ENCODE data around the gene RHBG.

Gene RHBG

DNA sequence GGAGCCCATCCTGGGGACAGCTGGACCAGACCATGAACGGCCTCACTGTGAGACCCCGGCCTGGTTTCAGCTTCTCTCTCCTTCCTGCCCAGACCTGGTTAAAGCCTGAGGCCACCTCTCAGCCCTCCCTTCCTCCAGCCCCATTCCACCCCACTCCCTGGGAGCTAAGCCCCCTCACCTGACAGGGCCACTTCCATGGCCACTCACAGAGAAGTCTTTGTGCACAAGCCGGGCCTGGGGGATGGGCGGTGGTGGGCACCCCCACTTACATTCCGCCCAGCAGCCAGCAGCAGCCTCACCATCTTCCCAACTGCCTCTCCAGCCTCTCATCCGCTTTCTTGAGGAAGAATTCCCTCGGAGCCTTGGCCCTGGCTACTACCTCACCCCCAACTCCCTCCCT, 40.4 kb downstream of the RHBG start:
- DNase-seq = no peak

DNA sequence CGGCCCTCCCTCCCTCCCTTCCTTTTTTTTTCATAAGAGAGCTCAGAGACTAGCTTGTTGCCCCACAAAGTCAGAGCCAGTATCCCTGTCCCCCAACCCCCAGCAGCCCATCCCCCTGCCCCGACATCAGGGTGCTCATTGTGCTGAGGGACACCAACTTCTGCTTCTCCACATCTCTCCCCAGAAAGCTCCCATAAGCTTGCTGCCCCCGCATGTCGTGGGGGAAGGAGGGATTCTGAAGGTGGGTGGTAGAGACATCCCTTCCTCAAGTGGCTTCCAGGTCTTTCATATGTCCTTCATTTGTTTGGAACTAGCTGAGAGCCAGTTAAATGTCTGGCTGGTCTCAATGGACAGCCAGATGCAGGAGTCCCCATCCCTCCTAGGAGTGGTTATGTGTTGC, 41.2 kb downstream of the RHBG start:
- DNase-seq = no peak

DNA sequence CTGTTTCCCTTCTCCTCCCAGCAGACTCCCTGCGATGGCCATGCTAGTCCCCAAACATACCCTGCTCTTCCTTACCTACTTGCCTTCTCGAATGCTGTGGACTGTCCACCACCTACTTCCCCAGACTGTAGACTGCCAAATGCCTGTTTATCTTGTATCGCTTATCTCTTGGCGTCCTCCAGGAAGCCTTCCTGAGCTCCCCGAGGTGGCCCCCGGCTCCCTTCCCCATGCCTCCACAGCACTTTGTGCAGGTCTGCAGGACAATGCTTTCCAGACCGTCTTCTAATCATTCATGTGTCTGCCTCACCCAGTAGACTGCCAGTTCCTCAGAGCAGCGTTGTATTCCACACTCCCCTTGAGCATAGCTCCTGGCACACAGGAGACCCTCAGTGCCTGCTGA, 41.7 kb downstream of the RHBG start:
- DNase-seq = no peak

DNA sequence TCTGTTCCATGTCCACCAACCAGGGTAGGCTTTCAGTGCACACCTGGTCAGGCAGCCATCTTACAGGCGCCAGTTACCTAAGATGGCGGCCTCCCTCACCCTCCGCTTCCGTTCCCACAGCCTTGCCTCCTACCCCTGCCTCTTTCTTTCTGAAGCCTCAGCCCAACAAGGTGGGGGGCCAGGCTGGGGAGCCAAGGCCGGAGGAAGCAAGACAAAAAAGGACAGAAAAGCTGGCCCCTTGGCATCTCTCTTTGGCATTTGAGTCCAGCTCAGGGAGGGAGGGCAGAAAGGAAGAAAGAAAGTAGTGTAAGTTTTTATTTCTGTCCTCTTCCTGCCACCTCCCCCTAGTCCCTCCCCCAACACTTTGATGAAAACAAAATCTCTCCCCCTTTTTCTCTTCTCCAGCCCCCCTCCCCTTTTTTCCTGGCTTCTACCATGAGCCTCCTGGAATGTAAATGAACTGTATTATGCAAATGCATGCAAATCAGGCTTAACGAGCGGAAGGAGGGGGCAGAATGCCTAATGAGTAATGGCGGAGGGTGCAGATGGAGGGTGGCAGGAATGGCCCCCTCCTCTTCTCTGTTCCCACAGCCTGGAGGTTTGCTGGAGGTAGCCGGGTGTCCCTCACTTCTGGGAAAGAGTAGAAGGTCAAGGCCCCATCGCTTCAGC, 43.8 kb downstream of the RHBG start:
- DNase-seq = no peak

DNA sequence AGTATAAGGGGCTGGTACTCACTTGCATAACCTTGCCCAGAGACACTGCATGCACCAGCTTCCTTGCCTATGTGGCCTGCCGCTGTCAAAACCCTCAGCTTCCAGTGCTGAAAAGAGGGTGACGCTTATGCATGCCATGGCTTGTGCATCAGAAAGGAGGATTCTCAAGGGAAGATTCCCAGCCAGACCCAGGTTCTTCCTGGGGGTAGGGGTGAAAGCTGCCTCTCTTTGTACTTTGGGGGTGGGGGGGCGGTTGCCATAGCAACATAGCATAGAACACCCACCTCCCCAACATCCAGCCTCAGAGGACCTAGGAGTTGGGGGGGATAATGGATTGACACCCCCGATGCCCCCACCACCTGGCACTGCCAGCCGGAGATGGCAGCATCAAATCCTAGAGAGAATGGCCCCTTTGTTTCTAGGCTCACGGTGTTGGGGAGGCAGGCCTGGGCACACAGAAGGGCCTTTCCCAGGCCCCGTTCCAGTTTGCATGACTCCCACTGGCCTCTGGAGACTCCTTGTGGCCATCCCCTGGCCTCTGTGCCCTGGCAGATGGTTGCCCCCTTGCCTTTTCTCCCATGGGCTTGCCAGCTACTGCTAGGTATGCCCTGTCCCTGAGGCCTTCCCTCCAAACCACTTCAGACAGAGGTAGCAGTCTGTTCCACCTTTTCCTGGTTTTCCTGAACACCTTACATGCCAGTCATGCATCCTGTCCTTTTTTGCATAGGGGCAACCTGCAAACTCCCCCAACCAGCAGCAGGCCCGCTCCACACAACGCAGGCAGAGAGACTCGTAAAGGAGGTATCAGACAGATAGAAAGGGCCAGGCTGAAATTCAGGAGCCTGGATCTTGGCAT, 44.6 kb downstream of the RHBG start:
- DNase-seq = no peak

DNA sequence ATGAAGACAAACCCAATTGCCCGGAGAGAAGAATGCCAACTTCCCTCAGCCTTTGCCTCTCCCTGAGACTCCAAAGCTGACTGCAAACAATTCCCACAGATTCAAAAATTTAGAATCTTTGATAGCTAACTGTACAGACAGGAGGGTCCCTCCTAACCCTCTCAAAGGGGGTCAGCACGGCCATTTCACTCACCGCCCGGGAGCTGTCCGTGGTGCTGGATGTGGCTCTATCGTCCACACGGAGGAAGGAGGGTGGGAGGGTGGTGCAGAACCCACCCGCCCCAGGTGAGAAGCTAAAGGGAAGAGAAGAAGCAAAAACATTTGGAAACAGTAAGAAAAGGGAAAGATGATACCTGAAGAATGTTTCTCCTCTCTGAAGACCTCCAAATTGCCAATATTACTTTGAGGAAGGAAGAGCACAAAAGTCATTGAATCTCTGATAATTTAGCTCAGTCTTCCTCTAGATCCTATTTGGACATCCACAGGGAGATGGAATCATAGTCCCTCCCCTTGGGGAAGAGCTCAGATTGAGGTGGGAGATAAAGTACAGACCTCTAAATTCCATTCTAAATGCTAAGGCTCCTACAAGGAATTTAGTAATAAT, 45.6 kb downstream of the RHBG start:
- DNase-seq = no peak

DNA sequence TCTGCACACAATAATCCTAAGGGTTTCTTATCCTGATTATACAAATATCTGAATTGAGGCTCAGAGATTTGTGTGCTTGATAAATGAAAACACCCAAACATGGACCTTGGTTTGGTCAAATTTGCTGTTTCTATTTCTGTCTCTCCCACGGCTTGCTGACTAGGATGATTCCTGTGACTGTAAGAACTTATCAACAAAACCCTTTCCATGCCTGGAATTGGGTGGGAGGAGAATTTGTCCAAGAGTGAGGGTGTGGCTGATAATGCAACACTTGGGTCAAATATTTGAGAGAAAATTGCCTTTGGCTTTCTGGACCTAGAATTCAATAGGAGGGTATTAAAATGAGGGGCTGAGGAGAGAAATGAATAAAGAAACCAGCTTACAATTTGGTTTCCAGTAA, 48.0 kb downstream of the RHBG start:
- no peak for DNase-seq

DNA sequence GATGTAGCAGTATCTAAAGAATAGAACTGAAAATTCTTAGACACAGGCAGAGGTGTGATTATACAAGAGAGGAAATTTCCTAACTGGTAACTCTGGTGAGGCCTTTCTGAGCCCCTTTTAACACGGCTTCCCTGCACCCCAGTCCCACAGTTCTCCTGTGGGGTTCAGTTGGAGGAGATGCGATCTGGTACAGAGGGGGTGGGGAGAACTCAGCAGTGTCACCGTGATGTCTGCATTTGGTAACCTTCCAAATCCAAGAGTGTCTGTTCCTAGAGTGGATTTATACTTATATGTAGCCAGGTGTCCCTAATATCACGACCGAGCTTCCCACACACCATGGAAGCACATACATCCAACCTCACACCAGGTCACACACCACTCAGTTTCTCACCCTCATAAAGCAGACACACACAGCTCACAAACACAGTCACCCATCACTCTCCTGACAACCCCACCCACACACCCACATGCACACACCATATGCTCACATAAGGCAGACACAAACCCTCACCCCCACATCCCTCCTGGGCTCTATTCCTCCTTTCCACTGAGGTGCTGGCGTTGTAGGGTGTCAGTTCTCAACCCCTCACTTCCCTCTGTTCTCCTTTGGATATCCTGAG, 48.5 kb downstream of the RHBG start:
- DNase-seq = no peak

DNA sequence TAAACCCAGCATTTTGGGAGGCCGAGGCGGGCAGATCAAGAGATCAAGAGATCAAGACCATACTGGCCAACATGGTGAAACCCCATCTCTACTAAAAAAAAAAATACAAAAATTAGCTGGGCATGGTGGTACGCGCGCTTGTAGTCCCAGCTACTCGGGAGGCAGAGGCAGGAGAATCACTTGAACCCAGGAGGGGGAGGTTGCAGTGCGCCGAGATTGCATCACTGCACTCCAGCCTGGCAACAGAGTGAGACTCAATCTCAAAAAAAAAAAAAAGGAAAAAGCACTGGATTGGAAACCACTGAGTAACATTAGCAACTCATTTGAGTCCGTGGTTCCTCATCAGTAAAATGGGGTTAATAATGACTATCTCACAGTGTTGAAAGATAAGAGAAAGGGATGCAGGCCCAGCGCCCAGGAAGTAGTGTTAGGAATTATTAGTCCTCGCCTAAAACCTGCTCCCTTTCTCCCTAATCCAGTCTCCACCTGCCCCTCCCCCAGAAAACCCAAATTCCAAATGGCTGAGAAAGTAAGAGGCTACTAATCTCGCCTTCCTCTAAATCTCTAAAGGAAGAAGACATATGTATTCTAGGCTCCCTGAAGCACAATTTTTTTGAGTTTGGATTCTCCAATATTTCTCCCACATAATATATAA, 49.5 kb downstream of the RHBG start:
- DNase-seq = no peak

DNA sequence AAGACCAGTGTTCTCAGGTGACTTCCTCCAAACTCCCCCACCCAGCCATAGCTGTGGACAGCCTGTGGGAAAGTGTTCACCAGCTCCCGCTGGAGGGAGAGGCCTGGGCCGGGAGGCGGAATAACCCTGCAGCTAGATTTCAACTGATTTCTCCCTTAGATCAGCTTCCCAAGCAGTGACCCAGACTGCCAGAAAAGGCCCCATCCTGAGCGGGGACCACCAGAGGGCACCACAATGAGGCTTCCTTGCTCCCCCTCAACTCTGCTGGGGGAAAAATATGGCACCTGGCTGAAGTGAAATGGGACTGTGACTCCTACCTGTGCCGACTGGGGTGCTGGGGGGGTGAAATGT, 50.8 kb downstream of the RHBG start:
- DNase-seq = peak; percentile 48

DNA sequence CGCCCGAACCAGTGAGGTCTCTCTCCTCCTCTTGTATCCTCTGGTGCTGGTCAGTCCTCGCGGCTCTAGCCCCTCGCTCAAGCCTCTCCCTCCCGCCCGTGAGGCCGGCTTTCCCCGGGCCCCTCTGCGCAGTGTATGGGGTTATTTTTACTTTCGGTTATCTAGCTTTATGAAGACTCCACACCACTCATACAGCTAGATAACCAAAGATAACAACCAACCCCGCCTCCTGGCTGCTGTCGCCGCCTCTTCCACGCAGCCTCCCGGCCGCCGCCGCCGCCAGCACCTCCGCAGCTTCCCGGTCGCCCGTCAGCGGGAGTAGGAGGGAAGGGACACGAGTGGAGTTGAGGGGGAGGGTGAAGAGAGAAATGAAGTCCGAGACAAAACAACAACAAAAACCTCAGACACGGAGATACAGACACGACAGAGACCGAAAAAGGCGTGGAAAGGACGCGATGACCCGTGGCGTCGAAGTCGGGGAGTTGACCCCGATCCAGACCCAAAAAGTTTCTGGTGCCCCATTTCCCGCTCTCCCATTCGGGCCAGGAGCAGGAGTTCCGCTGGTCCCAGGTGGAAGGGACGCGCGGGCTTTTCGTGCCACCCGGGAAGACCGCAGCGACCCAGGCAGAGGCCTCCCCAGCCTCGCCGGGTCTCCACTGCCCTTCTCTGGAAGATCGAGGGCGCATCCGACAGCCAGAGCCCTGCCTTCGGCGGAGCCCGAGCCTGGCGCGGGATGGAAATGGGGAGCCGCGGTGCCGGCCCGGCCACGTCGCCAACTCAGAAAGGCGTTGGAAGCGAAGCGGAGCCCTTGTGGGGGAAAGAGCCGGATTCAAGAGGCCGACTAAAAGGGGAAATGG, 51.4 kb downstream of the RHBG start:
- DNase-seq = peak; percentile 22

DNA sequence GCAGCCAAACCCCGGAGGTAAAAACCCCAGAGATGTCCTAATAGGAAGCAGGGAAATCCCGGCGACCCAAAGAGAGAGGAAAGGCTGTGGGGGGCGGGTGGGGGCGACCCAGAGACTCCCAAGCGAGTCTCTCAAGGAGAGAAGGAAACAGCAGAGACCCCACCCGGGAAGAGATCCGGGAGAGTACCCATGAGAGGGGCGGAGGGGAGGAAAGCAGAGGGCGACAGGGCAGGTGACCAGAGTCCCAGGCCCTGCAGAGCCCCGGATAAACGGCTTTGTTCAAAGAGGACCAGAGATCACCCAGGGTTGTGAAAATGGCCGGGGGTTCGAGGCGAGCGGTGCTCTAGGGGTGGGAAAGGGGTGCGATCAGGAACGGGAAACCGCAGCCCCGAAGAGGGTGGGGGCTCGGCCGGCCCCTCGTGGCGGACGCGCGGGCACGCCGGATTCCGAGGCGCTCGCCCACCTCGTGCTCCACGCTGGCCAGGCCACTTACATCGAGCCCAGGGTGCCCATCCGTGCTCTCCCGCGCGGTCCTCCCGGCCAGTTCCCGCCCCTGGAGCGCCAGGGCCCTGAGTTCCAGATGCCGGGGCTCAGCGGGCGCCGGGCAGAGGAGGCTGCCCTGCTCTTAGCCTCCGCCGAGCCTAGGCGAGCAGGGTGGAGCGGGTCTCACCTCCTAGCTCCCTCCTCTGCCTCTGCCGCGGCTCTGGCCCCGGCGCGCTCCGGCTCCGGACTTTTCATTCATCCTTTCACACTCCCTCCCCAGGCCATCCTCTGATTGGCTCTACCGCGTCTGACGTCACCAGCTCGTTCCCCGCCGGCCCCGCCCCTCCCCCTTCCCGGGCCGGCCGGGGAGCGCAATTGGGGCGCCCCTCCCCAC, 52.3 kb downstream of the RHBG start:
- DNase-seq = peak; percentile 55

DNA sequence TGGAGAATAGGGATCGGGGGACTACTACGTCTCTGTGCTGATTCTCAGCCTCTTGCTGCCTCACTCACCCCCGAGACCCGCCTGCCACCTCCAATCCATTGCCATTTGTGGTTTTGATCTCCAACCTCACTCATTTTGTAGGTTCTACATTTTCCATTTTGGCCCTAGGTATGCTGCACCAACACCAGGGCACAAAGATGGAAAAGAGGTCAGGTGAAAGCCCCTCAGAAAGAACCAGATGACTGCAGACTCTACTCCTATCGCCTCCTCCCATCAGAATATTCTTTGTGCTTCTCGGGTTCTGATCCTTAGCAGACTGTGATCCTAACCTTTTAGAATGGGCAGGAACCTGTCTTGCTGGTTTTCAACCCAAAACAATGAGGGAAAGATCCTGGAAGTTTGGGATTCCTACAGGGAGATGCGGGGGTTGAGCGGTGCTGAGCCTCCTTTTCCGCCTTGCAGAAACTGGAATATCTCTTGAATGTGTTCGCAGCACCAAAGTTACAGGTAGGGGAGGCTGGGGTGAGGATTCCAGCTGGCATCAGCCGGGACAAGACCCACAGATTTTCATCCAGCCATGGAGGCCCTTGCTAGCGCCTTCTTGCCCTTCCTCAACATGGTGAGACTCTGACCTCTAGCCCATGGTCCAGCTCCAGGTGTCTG, 53.1 kb downstream of the RHBG start:
- no peak for DNase-seq

DNA sequence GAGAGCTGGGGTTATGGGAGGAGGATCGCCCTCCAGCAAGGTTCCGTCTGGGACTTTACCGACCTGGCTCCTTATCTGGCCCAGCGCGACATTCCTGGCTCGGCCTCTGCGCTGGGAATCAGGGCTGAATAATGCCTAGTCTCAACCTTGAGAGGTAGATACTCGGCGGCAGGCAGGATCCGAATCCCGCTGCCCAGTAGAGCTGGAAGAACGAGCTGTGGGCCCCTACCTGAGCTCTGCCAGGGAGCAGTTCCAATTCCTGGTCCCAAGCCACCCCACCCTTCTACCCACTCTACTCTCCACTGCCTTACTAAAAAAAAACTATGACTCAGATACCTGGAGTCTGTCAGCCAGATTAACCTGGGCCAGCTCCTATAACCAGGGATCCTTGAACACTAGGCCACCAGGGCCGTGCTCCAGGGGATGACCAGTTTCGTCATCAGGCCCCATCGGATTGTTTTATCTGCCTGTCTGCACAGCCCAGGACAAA, 53.6 kb downstream of the RHBG start:
- DNase-seq = no peak

DNA sequence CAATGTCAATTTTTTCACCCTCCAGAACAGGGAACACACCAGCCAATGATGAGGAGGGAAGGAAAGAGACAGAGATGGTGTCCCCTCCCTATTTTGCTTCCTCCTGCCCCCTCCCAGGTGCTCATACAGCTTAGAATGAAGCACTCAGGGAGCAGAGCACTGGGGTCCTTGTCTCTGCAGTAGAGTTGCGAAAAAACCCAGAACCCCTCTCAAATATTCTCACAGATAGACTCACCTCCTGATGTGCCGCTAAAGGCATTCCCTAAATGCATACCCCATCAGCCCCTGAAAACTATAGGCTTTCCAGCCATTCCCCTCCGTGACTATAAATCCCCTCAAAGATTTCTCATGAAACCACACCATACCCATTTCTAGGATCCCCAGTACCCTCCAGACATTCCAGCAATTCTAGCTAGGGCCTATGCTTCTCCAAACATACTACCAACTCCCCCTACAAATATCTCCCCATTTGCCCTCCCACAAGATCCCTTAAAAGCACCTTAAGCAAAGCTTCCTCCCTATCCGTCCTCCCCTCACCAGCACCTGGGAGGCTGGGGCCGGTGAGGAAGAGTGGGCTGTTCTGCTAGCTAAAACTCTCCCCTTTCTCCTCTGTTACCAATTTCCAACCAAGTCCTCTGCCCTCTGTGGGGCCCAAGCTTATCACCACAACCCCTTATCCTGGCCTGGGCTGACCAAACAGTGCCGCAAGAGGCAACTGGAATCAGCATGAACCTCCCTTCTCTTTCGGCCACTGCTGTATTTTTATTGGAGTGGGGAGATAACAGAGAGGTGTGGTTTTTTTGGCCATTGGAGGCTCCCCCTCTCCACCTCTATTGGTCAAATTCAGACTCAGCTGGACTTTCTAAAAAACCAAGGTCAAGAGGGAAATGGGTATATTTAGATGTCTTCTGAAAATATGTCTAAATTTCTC, 54.7 kb downstream of the RHBG start:
- no peak for DNase-seq

DNA sequence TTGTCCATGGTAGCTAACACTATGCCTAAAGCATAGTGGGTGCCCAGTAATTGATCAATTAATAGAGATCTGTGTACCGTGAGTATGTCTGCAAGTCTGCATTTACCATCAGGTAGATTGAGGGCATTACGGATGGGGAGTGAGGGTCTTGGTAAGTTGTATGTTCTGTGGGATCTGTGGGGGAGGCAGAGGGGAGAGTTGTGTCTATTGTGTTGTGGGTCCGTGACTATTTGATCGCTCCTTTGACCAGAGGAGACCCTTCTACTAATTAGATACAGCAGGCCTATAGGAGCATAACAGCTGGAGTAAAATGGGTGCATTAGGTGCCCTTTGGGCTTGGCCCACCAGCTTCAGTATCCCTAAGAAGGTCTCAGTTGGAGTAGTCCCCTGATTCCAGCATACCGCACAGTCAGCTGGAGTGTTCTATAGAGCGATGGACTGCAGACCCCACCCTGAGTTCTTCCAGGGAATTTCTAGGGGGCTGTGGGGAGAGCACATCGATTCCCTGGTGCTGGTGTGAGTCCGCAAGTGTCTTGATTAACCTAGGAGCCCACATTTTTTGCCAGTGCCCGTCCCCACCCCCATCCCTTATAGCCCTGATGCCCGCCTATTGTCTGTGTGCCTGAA, 55.9 kb downstream of the RHBG start:
- DNase-seq = no peak

DNA sequence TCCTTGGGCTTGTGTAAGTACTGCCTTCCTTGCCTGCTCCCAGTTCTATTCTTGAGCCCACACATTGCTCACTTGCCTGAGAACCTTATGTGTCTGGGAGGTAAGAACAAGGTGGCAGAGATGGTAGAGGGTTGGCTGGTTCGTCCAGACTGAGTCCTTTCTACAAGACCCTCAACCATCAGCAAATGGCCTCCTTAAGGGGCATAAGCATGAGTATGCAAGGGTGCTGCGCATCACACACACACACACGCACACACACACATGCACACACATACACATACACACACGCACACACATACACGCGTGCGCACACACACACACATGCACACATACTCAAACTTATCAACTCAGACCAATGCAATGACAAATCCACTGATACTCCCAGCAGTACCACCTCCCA, 56.9 kb downstream of the RHBG start:
- DNase-seq = no peak

DNA sequence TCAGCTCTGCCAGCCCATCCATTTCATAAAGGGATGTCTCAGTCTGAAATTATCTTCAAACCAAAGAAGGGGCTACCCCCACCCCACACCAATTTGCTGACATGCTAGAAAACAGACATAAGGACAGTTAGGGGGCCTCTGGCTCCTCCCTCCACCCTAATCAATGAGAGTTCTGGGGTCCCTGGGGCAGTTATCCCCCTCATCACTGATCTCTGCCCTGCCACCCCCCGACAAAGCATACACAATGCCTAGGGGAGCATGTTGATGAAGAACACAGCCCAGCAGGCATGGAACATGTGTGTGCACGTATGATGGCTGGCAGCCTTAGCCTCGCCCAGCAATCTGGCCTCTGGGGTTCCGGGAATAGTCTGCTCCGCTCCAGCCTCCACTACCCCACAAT, 58.9 kb downstream of the RHBG start:
- no peak for DNase-seq

DNA sequence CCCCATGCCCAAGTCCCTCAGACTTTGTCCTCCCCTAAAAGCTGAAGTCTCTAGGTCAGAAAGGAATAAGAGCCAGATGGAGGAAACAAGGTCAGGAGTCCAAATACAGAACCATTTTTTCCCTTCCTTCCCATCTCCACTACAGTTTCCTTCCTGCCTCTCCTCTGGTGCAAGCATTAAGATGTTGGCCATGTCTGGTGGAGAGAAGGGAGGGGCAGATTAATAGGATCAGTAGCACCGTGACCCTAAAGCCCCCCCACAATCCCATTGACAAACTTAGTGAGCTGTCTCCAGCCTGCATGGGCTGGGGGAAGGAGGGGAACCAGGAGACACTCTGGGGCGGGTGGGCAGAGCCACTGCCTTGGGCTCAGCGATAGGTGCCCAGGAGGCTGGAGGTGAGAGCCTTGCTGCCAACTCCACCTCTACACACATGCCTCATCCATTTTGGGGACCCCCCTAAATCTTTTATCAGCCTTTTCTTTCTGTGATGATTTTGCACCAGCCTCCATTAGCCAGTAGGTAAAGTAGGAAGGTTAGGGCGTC, 59.8 kb downstream of the RHBG start:
- no peak for DNase-seq

Data from activated gamma-delta T cell treated with Interleukin-2 at 50 U/mL for 16 hours (primary cell).